B cell (primary cell): ENCODE results near the gene IQCK. TPM values are rescaled to one million over a fixed set of nuclear protein-coding genes. Genes with fewer than 3 reads are reported as not detected.
A peak's percentile ranks its signal among the peaks of the same experiment; 100 is the strongest.

Experiments
- ATAC-seq: fragments of 200-7000 bp; cut with Tn5 transposase; one replicate; pipeline ENCODE4 v1.10.0; 2021; ENCODE audit warnings: low read depth, mild to moderate bottlenecking, moderate number of reproducible peaks, moderate library complexity
- CTCF ChIA-PET: fragments of 350-600 bp; sonication (Branson Sonifier 250); formaldehyde crosslinking; loops from one replicate; lab custom pipeline; 2021; ENCODE audit warnings: antibody characterized with exemption, inconsistent platforms; lab: Charles Lee
- POLR2A ChIA-PET: fragments of 350-600 bp; sonication (Branson Sonifier 250); formaldehyde crosslinking; loops from one replicate; lab custom pipeline; 2021; ENCODE audit warnings: antibody characterized with exemption; lab: Charles Lee
- DNase-seq: peaks from one replicate; pipeline ENCODE4 v3.0.0; 2013
- H2AFZ ChIP-seq: 2 replicates; pipeline ENCODE4 v1.6.1; 2012; ENCODE audit warnings: mild to moderate bottlenecking, low read depth, low read length; ENCODE audit not compliant: insufficient read depth, poor library complexity, severe bottlenecking
- H3K27ac ChIP-seq, 2 donors: 1 replicate in 1 of 2; 2 replicates in 1 of 2; pipeline ENCODE4 v1.5.1; 2012 to 2013; ENCODE audit warnings: low read length in 2 of 2, mild to moderate bottlenecking in 2 of 2, moderate library complexity in 1 of 2
- H3K27me3 ChIP-seq, 4 experiments: fragments of 200-600 bp in 1 of 4; sonication (generic) in 1 of 4; replicated peaks in 1 of 4; 1 replicate in 2 of 4; 2 replicates in 2 of 4; pipeline versions ENCODE4 v1.6.1 to v1.7.0; 2013 to 2016; ENCODE audit warnings: low read length in 3 of 4, mild to moderate bottlenecking in 2 of 4, mixed read lengths in 1 of 4, moderate library complexity in 1 of 4; ENCODE audit not compliant: insufficient read depth in 4 of 4, control insufficient read depth in 3 of 4; ENCODE audit errors: control extremely low read depth in 1 of 4
- H3K36me3 ChIP-seq, 2 experiments: replicated peaks in 1 of 2; 1 replicate in 1 of 2; 2 replicates in 1 of 2; pipeline versions ENCODE4 v1.6.1 to v1.7.1; 2013; ENCODE audit warnings: low read length in 1 of 2; ENCODE audit not compliant: insufficient read depth in 2 of 2, control insufficient read depth in 1 of 2; ENCODE audit errors: control extremely low read depth in 1 of 2, extremely low read depth in 1 of 2
- H3K4me1 ChIP-seq, 2 donors: fragments of 200-600 bp in 1 of 2; sonication (generic) in 1 of 2; 1 replicate in 1 of 2; 2 replicates in 1 of 2; pipeline versions ENCODE4 v1.5.1 to v1.6.1; 2013 to 2017; ENCODE audit warnings: low read length in 2 of 2; ENCODE audit not compliant: control insufficient read depth in 2 of 2, insufficient read depth in 2 of 2
- H3K4me2 ChIP-seq: replicated peaks from 2 replicates; pipeline ENCODE3; 2012; ENCODE audit warnings: mild to moderate bottlenecking, low read depth, low read length; ENCODE audit not compliant: poor library complexity, severe bottlenecking
- H3K4me3 ChIP-seq, 5 experiments: fragments of 200-600 bp in 1 of 5; sonication (generic) in 1 of 5; 1 replicate in 3 of 5; 2 replicates in 2 of 5; pipeline versions ENCODE4 v1.5.1 to v1.7.0; 2011 to 2016; ENCODE audit warnings: low read length in 4 of 5, mild to moderate bottlenecking in 4 of 5, low read depth in 2 of 5, control low read depth in 1 of 5, moderate library complexity in 1 of 5; ENCODE audit not compliant: insufficient read depth in 1 of 5; ENCODE audit errors: control extremely low read depth in 1 of 5, extremely low read depth in 1 of 5
- H3K79me2 ChIP-seq: fragments of 200-600 bp; sonication (generic); one replicate; pipeline ENCODE4 v1.6.0; 2016; ENCODE audit warnings: low read length; ENCODE audit not compliant: control insufficient read depth, insufficient read depth
- H3K9ac ChIP-seq: fragments of 200-600 bp; sonication (generic); 2 replicates; pipeline ENCODE4 v1.6.1; 2017; ENCODE audit warnings: mild to moderate bottlenecking, low read length, moderate library complexity
- H3K9me3 ChIP-seq, 3 donors: one replicate each; pipeline versions ENCODE4 v1.6.1 to v1.7.1; 2013; ENCODE audit warnings: low read length in 2 of 3; ENCODE audit not compliant: control insufficient read depth in 2 of 3, insufficient read depth in 1 of 3; ENCODE audit errors: control extremely low read depth in 1 of 3
- H4K20me1 ChIP-seq: 2 replicates; pipeline ENCODE4 v1.6.0; 2012; ENCODE audit warnings: mild to moderate bottlenecking, low read length; ENCODE audit not compliant: insufficient read depth, control insufficient read depth, poor library complexity, severe bottlenecking
- H3K27ac Mint-ChIP-seq: one replicate; pipeline ENCODE4 v1.8.0; 2021; ENCODE audit warnings: mixed read lengths
- H3K27me3 Mint-ChIP-seq: one replicate; pipeline ENCODE4 v1.8.0; 2021; ENCODE audit warnings: mixed read lengths
- H3K4me1 Mint-ChIP-seq: one replicate; pipeline ENCODE4 v1.8.0; 2021; ENCODE audit warnings: mixed read lengths
- H3K4me3 Mint-ChIP-seq: one replicate; pipeline ENCODE4 v1.8.0; 2021; ENCODE audit warnings: mixed read lengths
- H3K9me3 Mint-ChIP-seq: one replicate; pipeline ENCODE4 v1.8.0; 2022; ENCODE audit warnings: mixed read lengths; ENCODE audit not compliant: insufficient read depth
- EZH2 ChIP-seq: IDR thresholded peaks from 2 replicates; pipeline ENCODE4 v1.6.1; 2012; ENCODE audit warnings: borderline replicate concordance, low read depth, mild to moderate bottlenecking, moderate library complexity, low read length; ENCODE audit not compliant: insufficient read depth, poor library complexity, severe bottlenecking
- WGBS: methylation state at CpG from one replicate; pipeline ENCODE4 v1.1.5; 2013; ENCODE audit warnings: missing lambda C conversion rate; ENCODE audit not compliant: insufficient coverage; 5-methylcytosine and 5-hydroxymethylcytosine counted together
- intact Hi-C: fragments of 100-400 bp; cut with micrococcal nuclease; formaldehyde crosslinking; loops from one replicate; pipeline ENCODE4 v1.10.0; 2022
- polyA plus RNA-seq: library from polyadenylated mRNA; depleted of rRNA; stranded (reverse); fragments of >200 nt; gene quantifications from 2 replicates; pipeline ENCODE4 v1.2.3, GENCODE V29; 2012
- total RNA-seq, 2 donors: library from RNA; stranded (reverse); fragments of 120-200 nt in 1 of 2; gene quantifications; 1 replicate in 1 of 2; 2 replicates in 1 of 2; pipeline versions ENCODE4 v1.2.3 to v1.2.4, GENCODE V29; 2013 to 2022
- TF ChIP-seq, protein P1 (sequence below): fragments of 200-600 bp; IDR thresholded peaks from one replicate; pipeline ENCODE4 v1.8.0; 2022; ENCODE audit warnings: antibody characterized with exemption, mild to moderate bottlenecking

Gene IQCK
- total and polyA plus RNA-seq, 2 donors (not counting 1 experiment from before 2014, with no cell fraction given), result 1.00 to 3.0 TPM

- Histone ChIP-seq H3K4me2 (peak overlapping the region; percentile 95), H3K27me3 (no peaks in the 10 kb centered on the region), H3K27ac (peak overlapping the region in 1 of 2 donors; percentile 52), H3K4me1 (peaks cover 11 to 13% of the 10 kb centered on the region in 2 donors), H3K9ac (peak overlapping the region; percentile 85), H4K20me1 (peaks cover under 1% of the 10 kb centered on the region), H3K79me2 (peaks cover 30% of the 10 kb centered on the region), H2AFZ (peak overlapping the region; percentile 87), H3K36me3 (peaks cover 0 to 15% of the 10 kb centered on the region in 2 experiments), H3K4me3 (peak overlapping the region; percentile 68 to 99 (median 89)), H3K9me3 (no peaks in the 10 kb centered on the region)
- 0% methylated on average over 9 of the region's 10 CpGs for WGBS
- ChIA-PET POLR2A (interaction anchor here (1.0 kb wide), 1 partner anchor 162 kb away, joined by 4 read pairs; the partner anchor contains the start of gene VPS35L), CTCF (interaction anchor here (1.0 kb wide), 1 partner anchor 163 kb away, joined by 3 read pairs; no protein-coding TSS in a partner anchor)
- H3K27ac Mint-ChIP-seq, result peak overlapping the region; percentile 81
- ATAC-seq (no peak), DNase-seq (no peak)
- TF ChIP-seq, protein P1, sequence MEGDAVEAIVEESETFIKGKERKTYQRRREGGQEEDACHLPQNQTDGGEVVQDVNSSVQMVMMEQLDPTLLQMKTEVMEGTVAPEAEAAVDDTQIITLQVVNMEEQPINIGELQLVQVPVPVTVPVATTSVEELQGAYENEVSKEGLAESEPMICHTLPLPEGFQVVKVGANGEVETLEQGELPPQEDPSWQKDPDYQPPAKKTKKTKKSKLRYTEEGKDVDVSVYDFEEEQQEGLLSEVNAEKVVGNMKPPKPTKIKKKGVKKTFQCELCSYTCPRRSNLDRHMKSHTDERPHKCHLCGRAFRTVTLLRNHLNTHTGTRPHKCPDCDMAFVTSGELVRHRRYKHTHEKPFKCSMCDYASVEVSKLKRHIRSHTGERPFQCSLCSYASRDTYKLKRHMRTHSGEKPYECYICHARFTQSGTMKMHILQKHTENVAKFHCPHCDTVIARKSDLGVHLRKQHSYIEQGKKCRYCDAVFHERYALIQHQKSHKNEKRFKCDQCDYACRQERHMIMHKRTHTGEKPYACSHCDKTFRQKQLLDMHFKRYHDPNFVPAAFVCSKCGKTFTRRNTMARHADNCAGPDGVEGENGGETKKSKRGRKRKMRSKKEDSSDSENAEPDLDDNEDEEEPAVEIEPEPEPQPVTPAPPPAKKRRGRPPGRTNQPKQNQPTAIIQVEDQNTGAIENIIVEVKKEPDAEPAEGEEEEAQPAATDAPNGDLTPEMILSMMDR, result no peak
- no peak for TF ChIP-seq EZH2
- H3K9me3 Mint-ChIP-seq, result no peaks in the 10 kb centered on the region
- peak overlapping the region; percentile 93 for H3K4me3 Mint-ChIP-seq
- no peaks in the 10 kb centered on the region for H3K27me3 Mint-ChIP-seq
- H3K4me1 Mint-ChIP-seq, result peaks cover 19% of the 10 kb centered on the region
- intact Hi-C loops, result loop anchor here (5.0 kb wide), 1 partner anchor 915 kb away; the partner anchor contains the start of gene ARL6IP1
These were observed 757 bp upstream of the IQCK start for GRCh38 chr16:19717314-19717713.

DNA sequence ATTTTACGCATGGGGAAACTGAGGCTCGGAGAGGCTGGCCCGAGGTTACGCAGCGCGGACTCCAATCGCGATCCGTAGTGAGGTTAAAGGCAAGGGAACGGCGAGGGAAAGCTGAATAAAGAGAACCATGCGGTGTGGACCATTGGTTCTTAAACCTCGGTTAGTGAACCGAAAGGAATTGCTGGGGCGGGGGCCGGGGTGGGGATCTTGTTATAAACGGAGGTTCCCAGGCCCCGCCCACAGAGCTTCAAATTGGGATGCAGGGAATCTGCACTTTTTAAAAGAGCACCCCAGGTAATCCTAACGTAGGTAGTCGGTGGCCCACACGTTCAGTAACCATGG, 524 bp downstream of the IQCK start:
- Mint-ChIP-seq H3K9me3 (no peaks in the 10 kb centered on the region), H3K4me1 (peaks cover 19% of the 10 kb centered on the region), H3K4me3 (peak overlapping the region; percentile 93), H3K27ac (peak overlapping the region; percentile 13), H3K27me3 (no peaks in the 10 kb centered on the region)
- Histone ChIP-seq H3K79me2 (peaks cover 28% of the 10 kb centered on the region), H3K27me3 (no peaks in the 10 kb centered on the region), H2AFZ (peak overlapping the region; percentile 87), H3K9ac (peak overlapping the region; percentile 85), H3K4me1 (peaks cover 11 to 13% of the 10 kb centered on the region in 2 donors), H3K27ac (peak overlapping the region in 1 of 2 donors; percentile 44), H3K4me3 (peak overlapping the region; percentile 68 to 99 (median 89)), H3K36me3 (peaks cover 0 to 5% of the 10 kb centered on the region in 2 experiments), H3K9me3 (no peaks in the 10 kb centered on the region), H3K4me2 (peak overlapping the region; percentile 95), H4K20me1 (no peaks in the 10 kb centered on the region)
- no peak for TF ChIP-seq EZH2
- TF ChIP-seq, protein P1, result no peak
- CTCF ChIA-PET, result interaction anchor here (1.0 to 2.7 kb wide), 2 partner anchors 163 to 165 kb away, joined by 3 to 8 read pairs; partner anchors contain the start of gene VPS35L
- intact Hi-C loops, result loop anchor here (1.0 to 5.0 kb wide), 3 partner anchors 163 to 916 kb away; partner anchors contain the start of genes ARL6IP1 and VPS35L
- no peak for DNase-seq
- WGBS, result under 1% methylated on average over 20 of the region's 21 CpGs
- POLR2A ChIA-PET, result interaction anchor here (1.0 kb wide), 1 partner anchor 163 kb away, joined by 4 read pairs; the partner anchor contains the start of gene VPS35L
- ATAC-seq, result no peak
